Osteocyte (in vitro differentiated cells): ENCODE measurements around the gene SLC5A4. TPM values are rescaled to one million over a fixed set of nuclear protein-coding genes. Genes with fewer than 3 reads are reported as not detected.
A peak's percentile ranks its signal among the peaks of the same experiment; 100 is the strongest.

Experiments used
- DNase-seq: peaks from one replicate; pipeline ENCODE4 v3.0.0; 2021; ENCODE audit warnings: mixed read lengths; ENCODE audit not compliant: unreplicated experiment; ENCODE audit errors: extremely low spot score
- H3K27ac Mint-ChIP-seq: one replicate; pipeline ENCODE4 v1.8.0; 2021; ENCODE audit warnings: mild to moderate bottlenecking, mixed read lengths; ENCODE audit not compliant: unreplicated experiment
- H3K27me3 Mint-ChIP-seq: one replicate; pipeline ENCODE4 v1.8.0; 2021; ENCODE audit warnings: mixed read lengths; ENCODE audit not compliant: unreplicated experiment
- H3K36me3 Mint-ChIP-seq: one replicate; pipeline ENCODE4 v1.8.0; 2021; ENCODE audit warnings: mixed read lengths; ENCODE audit not compliant: unreplicated experiment
- H3K4me1 Mint-ChIP-seq: one replicate; pipeline ENCODE4 v1.8.0; 2021; ENCODE audit warnings: mixed read lengths; ENCODE audit not compliant: unreplicated experiment
- H3K4me3 Mint-ChIP-seq: one replicate; pipeline ENCODE4 v1.8.0; 2021; ENCODE audit warnings: mild to moderate bottlenecking, moderate library complexity, mixed read lengths; ENCODE audit not compliant: unreplicated experiment
- H3K9me3 Mint-ChIP-seq: one replicate; pipeline ENCODE4 v1.8.0; 2021; ENCODE audit warnings: mixed read lengths; ENCODE audit not compliant: unreplicated experiment
- total RNA-seq: library from RNA; stranded (reverse); gene quantifications from 2 replicates; pipeline ENCODE4 v1.2.1, GENCODE V29; 2021
- TF ChIP-seq, protein P1 (sequence below): fragments of 200-600 bp; sonication (generic); IDR thresholded peaks from 2 replicates; pipeline ENCODE4 v1.5.0; 2021; ENCODE audit warnings: antibody characterized with exemption, mild to moderate bottlenecking, moderate library complexity

SLC5A4 gene
- total RNA-seq, 1 donor from 2014 or later, result not detected

DNA sequence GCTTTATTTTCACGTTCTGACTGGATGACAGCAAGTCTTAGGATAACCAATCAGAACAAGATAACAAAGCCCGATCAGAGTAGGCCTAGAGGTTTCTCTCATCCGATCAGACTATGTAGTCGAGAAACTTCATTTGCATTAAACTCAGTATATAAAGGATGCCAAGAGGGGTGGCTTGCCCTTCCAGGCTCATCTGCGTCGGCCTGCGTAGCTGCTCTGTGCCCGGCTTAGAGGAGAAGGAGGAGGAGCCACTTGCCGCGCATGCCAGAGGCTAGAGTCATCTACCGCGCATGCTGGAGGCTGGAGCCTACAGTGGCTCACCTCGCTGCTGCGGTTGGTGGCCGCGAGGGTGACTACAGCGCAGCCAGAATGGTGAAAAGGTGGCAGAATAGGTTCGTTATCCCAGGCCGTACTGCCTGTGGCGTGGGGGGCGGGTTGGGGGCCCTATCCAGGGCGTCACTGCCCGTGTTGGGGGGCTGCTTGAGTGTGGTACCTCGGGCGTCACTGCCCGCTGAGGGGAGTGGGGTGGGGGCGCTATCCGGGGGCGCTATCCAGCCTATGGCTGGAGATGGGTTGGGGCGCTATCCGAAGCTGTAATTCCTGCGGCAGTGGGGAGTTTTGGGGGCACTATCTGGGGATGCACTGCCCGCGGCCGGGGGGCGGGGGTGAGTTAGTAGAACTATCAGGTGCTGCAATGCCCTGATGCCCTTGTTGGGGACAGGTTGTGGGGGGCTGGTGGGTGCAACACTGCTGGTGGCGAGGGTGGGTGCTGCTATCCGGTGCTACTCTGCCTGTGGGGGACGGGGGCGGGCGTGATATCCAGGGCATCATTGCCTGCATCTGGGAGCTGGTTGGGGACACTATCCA lies 50.1 kb downstream of the SLC5A4 start, which contains the start of gene RFPL2:
Gene RFPL2, minus strand, starts transcription at position 218 of the 867 bp plus-strand sequence. CDS start 2,622 bp downstream, outside the sequence.
- Mint-ChIP-seq H3K9me3 (no peaks in the 10 kb centered on the region), H3K4me1 (peaks cover 13% of the 10 kb centered on the region), H3K4me3 (peak within 1 kb of the TSS; percentile 81), H3K27ac (peak within 1 kb of the TSS; percentile 52), H3K36me3 (no peaks in the 10 kb centered on the region), H3K27me3 (no peaks in the 10 kb centered on the region)
- TF ChIP-seq, protein P1, sequence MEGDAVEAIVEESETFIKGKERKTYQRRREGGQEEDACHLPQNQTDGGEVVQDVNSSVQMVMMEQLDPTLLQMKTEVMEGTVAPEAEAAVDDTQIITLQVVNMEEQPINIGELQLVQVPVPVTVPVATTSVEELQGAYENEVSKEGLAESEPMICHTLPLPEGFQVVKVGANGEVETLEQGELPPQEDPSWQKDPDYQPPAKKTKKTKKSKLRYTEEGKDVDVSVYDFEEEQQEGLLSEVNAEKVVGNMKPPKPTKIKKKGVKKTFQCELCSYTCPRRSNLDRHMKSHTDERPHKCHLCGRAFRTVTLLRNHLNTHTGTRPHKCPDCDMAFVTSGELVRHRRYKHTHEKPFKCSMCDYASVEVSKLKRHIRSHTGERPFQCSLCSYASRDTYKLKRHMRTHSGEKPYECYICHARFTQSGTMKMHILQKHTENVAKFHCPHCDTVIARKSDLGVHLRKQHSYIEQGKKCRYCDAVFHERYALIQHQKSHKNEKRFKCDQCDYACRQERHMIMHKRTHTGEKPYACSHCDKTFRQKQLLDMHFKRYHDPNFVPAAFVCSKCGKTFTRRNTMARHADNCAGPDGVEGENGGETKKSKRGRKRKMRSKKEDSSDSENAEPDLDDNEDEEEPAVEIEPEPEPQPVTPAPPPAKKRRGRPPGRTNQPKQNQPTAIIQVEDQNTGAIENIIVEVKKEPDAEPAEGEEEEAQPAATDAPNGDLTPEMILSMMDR, result no peak
- no peak for DNase-seq

DNA sequence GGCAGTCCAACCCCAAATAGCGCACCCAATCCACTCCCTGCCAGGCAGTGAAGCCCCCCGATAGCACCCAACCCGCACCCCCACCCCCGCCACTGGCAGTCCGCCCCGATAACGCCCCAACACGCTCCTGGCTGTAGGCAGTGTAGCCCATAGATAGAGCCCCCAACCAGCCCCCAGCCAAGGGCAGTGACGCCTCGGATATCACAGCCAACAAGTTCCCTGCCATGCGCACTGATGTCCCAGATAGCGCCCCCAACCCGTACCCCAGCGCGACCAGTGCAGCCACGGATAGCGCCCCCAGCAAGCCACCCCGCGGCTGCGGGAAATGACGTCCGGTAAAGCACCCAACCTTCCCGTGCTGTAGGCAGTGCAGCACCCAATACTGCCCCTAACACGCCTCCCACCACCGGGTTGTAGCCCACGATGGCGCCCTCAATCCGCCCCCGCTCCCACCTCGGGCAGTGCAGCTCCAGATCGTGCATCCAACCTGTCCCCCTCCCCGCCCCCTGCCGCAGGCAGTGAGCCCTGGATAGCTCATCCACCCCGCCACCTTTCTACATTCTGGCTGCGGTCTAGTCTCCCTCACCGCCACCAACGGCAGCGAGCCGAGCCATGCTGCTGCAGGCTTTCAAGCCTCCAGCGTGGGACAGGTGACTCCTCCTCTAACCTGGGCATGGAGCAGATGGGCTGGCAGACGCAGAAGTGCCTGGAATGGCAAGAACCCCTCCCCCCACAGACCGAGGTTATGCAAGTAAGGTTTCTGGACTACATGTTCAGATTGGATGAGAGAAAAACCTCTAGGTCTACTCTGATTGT lies 50.9 kb downstream of the SLC5A4 start:
- H3K4me3 Mint-ChIP-seq, result peak overlapping the region; percentile 81
- H3K9me3 Mint-ChIP-seq, result no peaks in the 10 kb centered on the region
- TF ChIP-seq, protein P1, result no peak
- peaks cover 13% of the 10 kb centered on the region for H3K4me1 Mint-ChIP-seq
- DNase-seq, result no peak
- H3K27ac Mint-ChIP-seq, result no peak overlapping the region
- H3K27me3 Mint-ChIP-seq, result no peaks in the 10 kb centered on the region
- H3K36me3 Mint-ChIP-seq, result no peaks in the 10 kb centered on the region

DNA sequence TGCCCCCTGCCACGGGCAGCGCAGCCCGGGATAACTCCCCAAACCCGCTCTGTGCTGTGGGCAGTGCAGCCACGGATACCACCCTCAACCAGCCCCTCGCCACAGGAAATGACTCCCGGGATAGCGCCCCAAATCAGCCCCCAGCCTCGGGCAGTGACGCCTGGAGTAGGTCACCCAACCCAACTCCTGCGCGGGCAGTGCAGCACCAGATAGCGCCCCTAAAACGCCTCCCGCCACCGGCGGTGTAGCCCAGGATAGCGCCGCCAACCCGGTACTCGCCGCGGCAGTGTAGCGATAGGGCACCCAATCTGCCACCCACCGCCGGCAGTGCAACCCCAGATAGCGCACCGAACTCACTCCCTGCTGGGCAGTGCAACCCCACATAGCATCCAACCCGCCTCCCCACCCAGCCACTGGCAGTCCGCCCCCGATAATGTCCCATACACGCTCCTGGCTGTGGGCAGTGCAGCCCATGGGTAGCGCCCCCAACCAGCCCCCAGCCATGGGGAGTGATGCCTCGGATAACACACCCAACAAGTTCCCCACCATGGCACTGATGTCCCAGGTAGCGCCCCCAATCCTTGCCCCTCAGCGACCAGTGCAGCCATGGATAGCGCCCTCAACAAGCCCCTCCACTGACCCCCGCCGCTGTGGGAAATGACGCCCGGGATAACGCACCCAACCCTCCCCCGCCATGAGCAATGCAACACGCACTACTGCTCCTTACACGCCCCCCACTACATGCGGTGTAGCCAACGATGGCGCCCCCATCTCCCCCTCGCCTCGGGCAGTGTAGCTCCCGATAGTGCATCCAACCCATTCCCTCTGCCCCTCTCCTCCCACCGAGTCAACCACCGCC lies 51.7 kb downstream of the SLC5A4 start:
- TF ChIP-seq, protein P1, result no peak
- DNase-seq, result no peak
- H3K36me3 Mint-ChIP-seq, result no peaks in the 10 kb centered on the region
- peaks cover 13% of the 10 kb centered on the region for H3K4me1 Mint-ChIP-seq
- H3K27ac Mint-ChIP-seq, result no peak overlapping the region
- H3K4me3 Mint-ChIP-seq, result no peak overlapping the region
- H3K27me3 Mint-ChIP-seq, result no peaks in the 10 kb centered on the region
- H3K9me3 Mint-ChIP-seq, result no peaks in the 10 kb centered on the region

DNA sequence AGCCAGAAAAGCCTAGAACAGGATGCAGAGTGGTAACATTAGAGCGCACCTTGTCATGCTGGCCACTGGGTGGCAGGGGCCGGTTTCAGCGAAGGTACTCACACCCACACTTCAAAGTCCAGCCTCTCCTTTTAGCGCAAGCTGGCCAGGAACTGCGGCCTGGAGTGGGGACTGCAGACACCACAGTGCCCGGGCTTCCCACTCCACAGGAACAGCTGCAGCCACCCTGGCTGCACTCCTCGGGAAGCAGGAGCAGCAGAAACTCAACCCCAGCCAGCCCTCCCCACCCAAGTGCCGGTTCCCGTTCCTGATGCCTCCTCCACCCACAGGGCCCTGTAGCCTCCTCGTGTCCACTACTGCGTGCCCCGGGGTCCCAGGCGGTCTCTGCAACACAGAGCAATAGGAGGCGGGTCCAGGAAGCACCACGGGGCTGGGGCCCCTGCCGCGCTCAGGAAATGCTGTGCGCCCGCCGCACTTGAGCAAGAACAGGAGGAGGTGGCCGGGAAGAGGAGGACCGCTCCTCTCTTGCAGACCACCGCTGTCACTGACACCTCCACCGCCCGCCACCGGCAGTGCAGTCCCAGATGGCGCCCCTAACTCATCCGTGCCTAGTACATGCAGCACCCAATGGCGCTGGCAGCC lies 52.5 kb downstream of the SLC5A4 start:
- TF ChIP-seq, protein P1, result peak; percentile 53
- peaks cover 13% of the 10 kb centered on the region for H3K4me1 Mint-ChIP-seq
- no peak for DNase-seq
- no peaks in the 10 kb centered on the region for H3K36me3 Mint-ChIP-seq
- H3K27ac Mint-ChIP-seq, result no peak overlapping the region
- no peak overlapping the region for H3K4me3 Mint-ChIP-seq
- H3K27me3 Mint-ChIP-seq, result no peaks in the 10 kb centered on the region
- no peaks in the 10 kb centered on the region for H3K9me3 Mint-ChIP-seq
